Heart left ventricle (tissue), 16 donors: ENCODE data around the gene DUSP15. TPM values are rescaled to one million over a fixed set of nuclear protein-coding genes. Genes with fewer than 3 reads are reported as not detected.
A peak's percentile ranks its signal among the peaks of the same experiment; 100 is the strongest.

Experiments
- ATAC-seq, 4 donors: fragments of 200-7000 bp; cut with Tn5 transposase; one replicate each; pipeline ENCODE4 v1.9.1; 2020 to 2022; ENCODE audit warnings: moderate library complexity in 4 of 4, mild to moderate bottlenecking in 3 of 4, moderate number of reproducible peaks in 1 of 4
- DNase-seq, 5 donors: peaks; one replicate each; pipeline ENCODE4 v3.0.0-alpha.2; 2020
- H3K27ac ChIP-seq, 12 donors: fragments of 200-600 bp; sonication (generic) in 4 of 12; one replicate each; pipeline versions ENCODE4 v1.5.0 to v1.8.0; 2016 to 2022; ENCODE audit warnings: mild to moderate bottlenecking in 2 of 12
- H3K27me3 ChIP-seq, 9 donors: fragments of 200-600 bp; sonication (generic) in 2 of 9; one replicate each; pipeline versions ENCODE4 v1.5.1 to v1.8.0; 2016 to 2022; ENCODE audit warnings: mild to moderate bottlenecking in 3 of 9
- H3K36me3 ChIP-seq, 9 donors: fragments of 200-600 bp; sonication (generic) in 2 of 9; one replicate each; pipeline versions ENCODE4 v1.5.0 to v1.8.0; 2018 to 2022; ENCODE audit warnings: mild to moderate bottlenecking in 2 of 9
- H3K4me1 ChIP-seq, 12 donors: fragments of 200-600 bp; sonication (generic) in 4 of 12; one replicate each; pipeline versions ENCODE4 v1.5.0 to v1.8.0; 2016 to 2022; ENCODE audit warnings: mild to moderate bottlenecking in 3 of 12
- H3K4me3 ChIP-seq, 12 donors: fragments of 200-600 bp; sonication (generic) in 4 of 12; one replicate each; pipeline versions ENCODE4 v1.5.0 to v1.8.0; 2017 to 2022; ENCODE audit warnings: mild to moderate bottlenecking in 9 of 12, moderate library complexity in 4 of 12
- H3K9me3 ChIP-seq, 12 donors: fragments of 200-600 bp; sonication (generic) in 4 of 12; one replicate each; pipeline versions ENCODE4 v1.5.0 to v1.8.0; 2016 to 2022; ENCODE audit warnings: mild to moderate bottlenecking in 1 of 12
- POLR2A ChIP-seq, 2 donors: fragments of 450-650 bp; IDR thresholded peaks; one replicate each; pipeline ENCODE4 v1.6.1; 2017; ENCODE audit warnings: antibody characterized with exemption in 2 of 2, mild to moderate bottlenecking in 2 of 2, moderate library complexity in 2 of 2
- WGBS, 4 donors: extraction: QIAGEN DNeasy Blood & Tissue Kit in 2 of 4; methylation state at CpG; one replicate each; pipeline versions ENCODE4 v1.1.5 to v1.1.7; 2013 to 2018; 5-methylcytosine and 5-hydroxymethylcytosine counted together
- intact Hi-C, 10 donors: fragments of 100-400 bp; cut with DNase I; formaldehyde crosslinking; loops; one replicate each; pipeline versions ENCODE4 v1.11.1 to v1.14.2; 2022
- polyA plus RNA-seq, 2 donors: library from polyadenylated mRNA; stranded (reverse); fragments of 200-250 nt; gene quantifications; one replicate each; pipeline ENCODE4 v1.2.3, GENCODE V29; 2013
- total RNA-seq, 9 donors: library from RNA; depleted of rRNA in 2 of 9; stranded (reverse); fragments of >200 nt in 2 of 9; fragmentation: NEBNext Ultra II Directional in 3 of 9; extraction: Animal tissue kit (Norgen Biotek cat#: 25700) in 3 of 9; gene quantifications; one replicate each; pipeline versions ENCODE4 v1.1.0 to v1.2.4, GENCODE V29; 2016 to 2023
- TF ChIP-seq, protein P1 (sequence below), 12 donors: fragments of 200-600 bp; sonication (generic) in 4 of 12; IDR thresholded peaks; one replicate each; pipeline versions ENCODE4 v1.5.0 to v1.8.0; 2018 to 2022; ENCODE audit warnings: antibody characterized with exemption in 12 of 12, mild to moderate bottlenecking in 5 of 12
- donor health status: ischemic (EF 13 %, LVEDD 7.1; RV severe dilation, severe dysfunction).
- donor health status: healthy with polysubstance abuse.
- donor health status: DM: no; HTN: yes; CAD: no.
- donor health status: DM: no; HTN: no; CAD: no.
- donor health status: ischemic (EF 25% LVEDD 6.9; RV normal size, moderate dysfunction).
- donor health status: ischemic (EF 25% LVEDD 5.7; RV mildly dilated, moderate dysfunction).
- donor health status: healthy.
- donor health status: DM: yes; HTN: yes; CAD: no.
- donor health status: ischemic (EF 35%, LVEDD 5.7; RV mildly dilated, moderate dysfunction).
- donor health status: nonischemic (EF 11% LVEDD 7.7; RV severe dilation, severe dysfunction).
- donor health status: DM: yes; HTN: yes; CAD: no.
- donor health status: PGD.
- donor health status: ischemic (EF 29% LVEDD 5.4; RV normal size, mild dysfunction).
- donor health status: nonischemic (EF 23%, LVEDD 6.1; RV moderate dilation, normal function).

DUSP15 gene
- total and polyA plus RNA-seq, 11 donors, result 0.68 to 7.4 (median 3.0) TPM

GRCh38 chr20:31897541-31897940, 27.2 kb upstream of the DUSP15 start:
- no peak for TF ChIP-seq POLR2A (IDR thresholded peaks at IDR 0.05)
- TF ChIP-seq, protein P1, sequence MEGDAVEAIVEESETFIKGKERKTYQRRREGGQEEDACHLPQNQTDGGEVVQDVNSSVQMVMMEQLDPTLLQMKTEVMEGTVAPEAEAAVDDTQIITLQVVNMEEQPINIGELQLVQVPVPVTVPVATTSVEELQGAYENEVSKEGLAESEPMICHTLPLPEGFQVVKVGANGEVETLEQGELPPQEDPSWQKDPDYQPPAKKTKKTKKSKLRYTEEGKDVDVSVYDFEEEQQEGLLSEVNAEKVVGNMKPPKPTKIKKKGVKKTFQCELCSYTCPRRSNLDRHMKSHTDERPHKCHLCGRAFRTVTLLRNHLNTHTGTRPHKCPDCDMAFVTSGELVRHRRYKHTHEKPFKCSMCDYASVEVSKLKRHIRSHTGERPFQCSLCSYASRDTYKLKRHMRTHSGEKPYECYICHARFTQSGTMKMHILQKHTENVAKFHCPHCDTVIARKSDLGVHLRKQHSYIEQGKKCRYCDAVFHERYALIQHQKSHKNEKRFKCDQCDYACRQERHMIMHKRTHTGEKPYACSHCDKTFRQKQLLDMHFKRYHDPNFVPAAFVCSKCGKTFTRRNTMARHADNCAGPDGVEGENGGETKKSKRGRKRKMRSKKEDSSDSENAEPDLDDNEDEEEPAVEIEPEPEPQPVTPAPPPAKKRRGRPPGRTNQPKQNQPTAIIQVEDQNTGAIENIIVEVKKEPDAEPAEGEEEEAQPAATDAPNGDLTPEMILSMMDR (IDR thresholded peaks at IDR 0.05), result no peak
- H3K27ac ChIP-seq, result no peak overlapping the region
- DNase-seq, result no peak
- ATAC-seq, result no peak
- no peaks in the 10 kb centered on the region for H3K27me3 ChIP-seq
- H3K4me3 ChIP-seq, result no peak overlapping the region
- 80 to 81% (median 80%) methylated on average over 9 of the region's 9 CpGs for WGBS, 4 donors
- H3K4me1 ChIP-seq, result peaks cover 0 to 11% (median 0%) of the 10 kb centered on the region in 12 donors
- intact Hi-C loops, result no loop called here
- no peaks in the 10 kb centered on the region for H3K9me3 ChIP-seq
- no peaks in the 10 kb centered on the region for H3K36me3 ChIP-seq

GRCh38 chr20:31896049-31896448, 25.7 kb upstream of the DUSP15 start:
- Histone ChIP-seq H3K9me3 (no peaks in the 10 kb centered on the region), H3K4me1 (peaks cover 0 to 11% (median 0%) of the 10 kb centered on the region in 12 donors), H3K36me3 (no peaks in the 10 kb centered on the region), H3K4me3 (no peak overlapping the region), H3K27me3 (no peaks in the 10 kb centered on the region), H3K27ac (peak overlapping the region in 7 of 12 donors; percentile 44 to 91 (median 74))
- ATAC-seq (no peak), DNase-seq (no peak)
- TF ChIP-seq POLR2A (IDR thresholded peaks at IDR 0.05), result no peak
- TF ChIP-seq, protein P1 (IDR thresholded peaks at IDR 0.05), result no peak
- intact Hi-C loops, result no loop called here
- 96 to 98% (median 96%) methylated on average over 9 of the region's 9 CpGs for WGBS, 4 donors

DNA sequence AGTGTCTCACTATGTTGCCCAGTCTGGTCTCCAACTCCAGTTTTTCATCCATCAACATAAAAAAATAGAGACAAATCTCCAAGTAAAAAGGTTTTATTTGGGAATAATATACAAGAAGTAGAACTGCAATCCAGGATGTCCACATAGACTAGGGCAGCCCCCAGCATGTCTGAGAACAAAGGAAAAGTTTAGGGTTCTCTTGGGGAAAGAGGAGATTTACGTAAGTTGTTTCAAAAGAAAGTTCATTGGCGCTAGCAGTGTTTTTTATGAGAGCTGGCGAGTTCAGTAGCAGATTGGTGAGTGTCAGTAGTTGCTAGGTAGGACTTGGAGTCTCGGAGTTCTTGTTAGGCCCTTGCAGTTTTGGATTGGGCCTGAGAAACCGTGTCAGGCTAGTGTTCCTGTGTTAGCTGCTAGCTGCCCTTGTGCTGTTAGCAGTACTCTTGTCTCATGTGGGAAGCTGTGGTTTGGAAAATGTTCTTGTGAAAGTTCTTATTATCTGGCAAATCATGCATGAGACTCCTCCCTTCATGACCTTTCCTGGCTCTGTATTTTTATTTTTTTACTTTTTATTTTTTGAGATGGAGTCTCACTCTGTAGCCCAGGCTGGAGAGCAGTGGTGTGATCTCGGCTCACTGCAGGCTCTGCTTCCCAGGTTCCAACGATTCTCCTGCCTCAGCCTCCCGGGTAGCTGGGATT, 24.8 kb upstream of the DUSP15 start:
- 35 to 52% (median 39%) methylated on average over 8 of the region's 8 CpGs for WGBS, 4 donors
- peak overlapping the region in 11 of 12 donors; percentile 24 to 91 (median 64) for H3K27ac ChIP-seq
- peak; percentile 94 to 99 (median 98) for ATAC-seq
- intact Hi-C loops, result no loop called here
- no peak overlapping the region for H3K4me3 ChIP-seq
- no peak for TF ChIP-seq POLR2A (IDR thresholded peaks at IDR 0.05)
- TF ChIP-seq, protein P1 (IDR thresholded peaks at IDR 0.05), result no peak
- no peaks in the 10 kb centered on the region for H3K36me3 ChIP-seq
- no peaks in the 10 kb centered on the region for H3K9me3 ChIP-seq
- H3K27me3 ChIP-seq, result no peaks in the 10 kb centered on the region
- peak in 4 of 5 donors; percentile 52 to 84 (median 68) for DNase-seq
- H3K4me1 ChIP-seq, result peaks cover 0 to 11% (median 0%) of the 10 kb centered on the region in 12 donors

GRCh38 chr20:31890646-31891045, 20.3 kb upstream of the DUSP15 start:
- TF ChIP-seq, protein P1 (IDR thresholded peaks at IDR 0.05), result no peak
- TF ChIP-seq POLR2A (IDR thresholded peaks at IDR 0.05), result no peak
- H3K27me3 ChIP-seq, result no peaks in the 10 kb centered on the region
- no peaks in the 10 kb centered on the region for H3K9me3 ChIP-seq
- H3K36me3 ChIP-seq, result no peaks in the 10 kb centered on the region
- H3K4me1 ChIP-seq, result peaks cover 0 to 11% (median 0%) of the 10 kb centered on the region in 12 donors
- no peak overlapping the region for H3K4me3 ChIP-seq
- intact Hi-C loops, result no loop called here
- H3K27ac ChIP-seq, result no peak overlapping the region
- 54 to 68% (median 61%) methylated on average over 8 of the region's 8 CpGs for WGBS, 4 donors
- DNase-seq (no peak), ATAC-seq (no peak)
